Activated CD4-positive, alpha-beta T cell treated with anti-CD3 and anti-CD28 coated beads for 4 hours (primary cell): ENCODE results near the gene MPP1.

Source experiments
- DNase-seq, 2 donors: peaks; one replicate each; pipeline ENCODE4 v3.0.0-alpha.2; 2020

Gene MPP1

DNA sequence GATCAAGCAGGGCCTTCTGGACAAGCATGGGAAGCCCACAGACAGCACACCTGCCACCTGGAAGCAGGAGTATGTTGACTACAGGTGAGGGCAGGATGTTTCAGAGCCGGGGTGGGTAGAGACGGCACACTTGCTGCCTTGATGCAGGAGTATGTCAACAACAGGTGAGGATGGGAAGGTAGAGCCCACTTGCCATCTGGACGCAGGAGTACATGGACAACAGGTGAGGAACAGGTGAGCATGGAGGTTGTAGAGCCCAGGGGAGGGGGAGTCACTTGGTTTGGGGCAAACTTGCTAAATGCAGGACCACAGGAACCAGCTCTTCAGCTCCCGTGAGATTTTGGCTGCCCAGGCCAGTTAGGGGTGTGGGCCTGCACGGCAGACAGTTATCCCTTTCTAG, 30.7 kb downstream of the MPP1 start:
- no peak for DNase-seq

DNA sequence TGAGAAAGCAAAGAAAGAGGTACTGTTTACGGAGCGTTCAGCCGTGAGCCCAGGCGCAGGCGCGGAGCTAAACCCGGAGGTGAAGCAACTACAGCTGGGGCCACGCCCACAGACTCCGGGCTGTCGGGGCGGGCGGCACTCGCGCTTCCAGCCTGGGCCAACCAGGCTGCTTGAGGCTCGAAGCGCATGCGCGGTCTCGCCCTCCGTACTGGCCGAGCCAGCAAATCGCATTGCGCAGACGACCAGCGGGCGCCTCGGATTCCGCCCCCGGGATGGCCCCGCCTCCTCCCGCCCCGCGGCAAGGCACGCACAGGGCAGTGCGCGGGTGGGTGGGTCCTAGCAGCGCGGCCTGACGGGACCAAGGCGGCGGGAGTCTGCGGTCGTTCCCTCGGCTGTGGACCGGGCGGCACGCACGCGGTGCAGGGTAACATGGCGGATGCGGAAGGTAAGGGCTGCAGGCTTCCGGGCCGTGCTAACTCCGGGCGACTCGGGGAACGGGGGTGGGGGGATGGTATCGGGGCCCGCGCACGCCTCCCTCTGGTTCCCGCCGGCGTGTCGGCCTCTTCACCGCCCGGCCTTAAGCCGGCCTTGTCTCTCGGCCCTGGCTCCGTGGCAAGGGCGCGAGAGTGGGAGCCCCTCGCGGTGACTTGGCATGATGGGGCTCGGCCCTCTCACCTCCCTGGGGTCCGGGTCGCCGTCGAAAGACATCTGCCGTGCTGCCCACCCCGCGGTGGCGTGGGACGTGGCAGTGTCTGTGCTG, 42.6 kb downstream of the MPP1 start, which contains the start of gene DKC1:
DKC1 (plus strand) TSS at position 328 of the 760 bp plus-strand sequence; CDS start at position 430, 102 bp downstream.
- DNase-seq, result peak; percentile 91 to 96

DNA sequence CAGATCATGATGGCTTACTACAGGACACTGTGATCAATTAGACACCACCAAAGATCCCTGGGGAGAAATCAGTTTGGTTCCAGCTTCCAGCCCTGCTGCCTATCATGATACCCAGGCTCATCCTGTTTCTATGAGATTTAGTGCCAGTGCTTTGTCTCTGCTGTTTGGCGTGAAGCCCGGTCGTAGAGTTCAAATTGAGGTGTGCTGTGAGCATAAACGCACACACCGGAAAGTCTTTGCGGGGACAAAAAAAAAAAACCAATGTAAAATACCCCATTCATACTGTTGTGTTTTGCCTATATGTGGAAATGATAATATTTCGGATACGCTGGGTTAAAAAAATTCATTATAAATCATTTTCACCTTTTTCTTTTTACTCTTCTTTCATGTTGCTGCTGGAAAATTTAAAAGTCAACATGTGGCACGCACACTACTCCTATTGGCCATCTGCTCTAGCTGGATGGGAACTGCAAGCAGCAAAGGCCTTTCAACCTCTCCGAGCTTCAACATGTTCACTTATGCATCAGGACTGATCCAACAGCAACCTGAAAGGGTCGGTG, 43.2 kb downstream of the MPP1 start:
- no peak for DNase-seq

DNA sequence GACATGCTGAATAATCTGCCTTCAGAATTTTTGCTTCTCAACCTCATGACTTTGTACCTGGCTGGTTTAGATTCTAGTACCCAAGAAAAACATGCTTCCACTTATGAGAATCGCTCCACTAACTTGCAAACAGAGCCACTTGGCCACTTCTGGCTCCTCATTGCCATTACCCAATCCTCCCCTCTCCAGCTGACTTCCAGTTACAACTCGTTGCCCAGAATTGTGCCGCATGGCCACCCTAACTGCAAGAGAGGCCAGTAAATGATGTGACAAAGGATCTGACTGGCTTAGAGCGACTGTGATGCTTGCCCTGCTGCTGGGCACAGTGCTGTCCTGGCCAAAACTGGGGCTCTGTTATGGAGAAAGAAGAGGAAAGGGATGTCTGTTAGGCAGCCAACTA, 46.6 kb downstream of the MPP1 start:
- DNase-seq, result no peak

DNA sequence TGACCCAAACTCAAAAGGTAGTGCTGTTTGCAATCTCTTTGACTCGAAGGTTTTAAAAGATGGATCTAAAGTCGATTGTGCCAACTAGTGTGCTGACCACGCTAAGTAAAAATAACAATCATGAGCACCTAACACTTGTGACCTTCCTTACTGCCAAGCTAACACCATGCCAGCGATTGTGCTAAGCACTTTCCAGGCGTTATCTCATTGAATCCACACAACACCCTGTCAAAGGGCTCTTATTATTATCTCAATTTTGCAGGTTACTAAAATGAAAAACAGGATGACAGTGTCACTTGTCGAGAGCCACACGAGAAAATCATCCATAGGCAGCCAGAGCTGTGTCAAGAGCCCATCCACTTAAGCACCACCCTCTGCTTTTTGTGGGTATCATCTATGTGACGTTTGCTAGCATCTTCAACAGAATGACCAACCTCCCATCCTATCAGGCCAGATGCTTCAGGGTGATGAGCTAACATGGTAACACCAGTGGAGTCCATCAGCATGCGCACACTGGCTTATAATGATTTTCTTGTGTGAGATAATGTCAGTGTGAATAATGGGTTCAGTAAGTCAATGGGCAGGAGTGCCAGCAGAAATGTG, 53.5 kb downstream of the MPP1 start:
- DNase-seq, result no peak

DNA sequence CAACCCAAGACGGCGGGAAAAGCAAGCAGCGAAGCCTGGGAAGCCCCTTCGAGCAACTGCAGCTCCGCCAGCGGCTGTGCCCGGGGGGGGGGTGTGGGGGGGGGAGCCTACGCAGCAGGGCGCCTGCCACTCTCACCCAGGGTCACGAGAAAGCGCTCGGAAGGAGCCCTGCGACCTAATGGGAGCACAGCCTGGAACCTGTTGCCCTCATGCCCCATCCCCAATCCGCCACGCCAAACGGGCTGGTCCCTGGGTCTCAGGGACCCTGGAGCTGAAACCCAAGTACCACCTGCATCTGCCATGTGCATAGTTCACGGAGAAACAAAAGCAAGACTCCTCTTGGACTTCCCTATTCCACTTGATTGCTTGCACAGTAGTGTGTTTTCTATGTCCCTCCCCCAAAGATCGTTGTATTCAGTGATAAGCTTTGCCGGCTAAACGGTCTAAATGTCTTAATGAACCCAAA, 54.0 kb downstream of the MPP1 start:
- peak in 1 of 2 donors; percentile 19 for DNase-seq

DNA sequence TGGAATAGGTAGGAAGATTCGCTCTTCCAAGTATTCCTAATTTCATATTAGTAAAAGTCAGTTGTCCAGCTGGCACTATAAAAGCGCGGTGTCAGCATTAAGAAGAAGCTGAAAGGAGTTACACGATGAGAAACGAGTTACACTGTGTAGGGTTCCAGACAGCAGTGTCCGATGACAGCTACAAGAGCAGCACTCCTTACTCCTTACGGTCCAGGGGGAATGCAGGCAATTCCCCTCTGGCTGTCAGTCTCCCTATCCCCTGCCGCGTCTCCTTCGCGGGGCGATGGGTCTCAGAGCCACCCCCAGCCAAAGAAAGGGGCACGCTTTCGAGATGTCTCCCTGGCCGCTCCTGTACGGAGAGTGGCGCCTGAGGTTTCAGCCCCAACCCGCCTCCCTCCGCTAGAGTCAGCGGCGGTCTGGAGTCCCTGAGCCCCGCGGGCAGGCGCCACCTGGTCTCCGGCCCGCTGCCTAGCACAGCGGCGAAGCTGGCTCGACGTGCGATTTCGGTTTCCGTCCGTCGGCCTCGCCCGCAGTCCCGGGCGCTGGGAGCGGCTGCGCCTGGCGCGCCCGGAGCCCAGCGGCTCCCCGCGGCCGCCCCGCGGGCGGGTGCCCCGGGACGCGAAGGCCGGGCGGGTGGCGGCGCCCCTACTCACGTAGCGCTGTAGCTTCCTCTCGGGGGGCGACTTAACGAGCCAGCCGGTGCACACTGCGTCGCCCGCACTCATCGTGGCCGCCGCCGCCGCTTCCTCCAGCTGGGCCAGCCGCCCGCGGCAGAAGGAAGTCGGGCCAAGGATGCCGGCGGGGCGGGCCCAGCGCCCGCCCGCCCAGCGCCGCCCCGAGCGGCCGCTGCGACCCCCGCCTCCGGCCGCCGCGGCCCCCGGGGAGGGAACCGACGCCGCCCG, 54.7 kb downstream of the MPP1 start, which contains the start of gene GAB3:
GAB3 (minus strand) TSS at position 777 of the 902 bp plus-strand sequence; CDS start at position 725, 52 bp downstream.
- peak; percentile 18 to 35 for DNase-seq

DNA sequence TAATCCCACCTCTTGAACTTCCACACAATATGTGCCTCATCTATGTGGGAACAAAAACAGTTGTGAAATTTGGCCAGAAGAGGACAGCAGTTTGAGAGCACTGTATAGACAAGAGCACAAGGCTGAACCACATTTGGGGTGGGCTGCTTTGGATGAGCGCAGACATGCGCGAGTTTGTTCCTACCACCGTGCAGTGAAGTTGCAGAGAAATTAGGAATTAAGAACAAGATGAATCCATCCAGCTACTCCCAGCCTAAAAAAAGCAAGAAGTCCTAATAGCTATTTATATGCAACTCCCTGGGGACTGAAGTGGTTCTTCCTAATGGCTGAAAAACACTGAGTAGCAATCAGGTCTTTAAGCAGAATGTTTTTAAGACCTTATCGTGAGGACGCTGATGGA, 55.4 kb downstream of the MPP1 start:
- DNase-seq, result no peak

DNA sequence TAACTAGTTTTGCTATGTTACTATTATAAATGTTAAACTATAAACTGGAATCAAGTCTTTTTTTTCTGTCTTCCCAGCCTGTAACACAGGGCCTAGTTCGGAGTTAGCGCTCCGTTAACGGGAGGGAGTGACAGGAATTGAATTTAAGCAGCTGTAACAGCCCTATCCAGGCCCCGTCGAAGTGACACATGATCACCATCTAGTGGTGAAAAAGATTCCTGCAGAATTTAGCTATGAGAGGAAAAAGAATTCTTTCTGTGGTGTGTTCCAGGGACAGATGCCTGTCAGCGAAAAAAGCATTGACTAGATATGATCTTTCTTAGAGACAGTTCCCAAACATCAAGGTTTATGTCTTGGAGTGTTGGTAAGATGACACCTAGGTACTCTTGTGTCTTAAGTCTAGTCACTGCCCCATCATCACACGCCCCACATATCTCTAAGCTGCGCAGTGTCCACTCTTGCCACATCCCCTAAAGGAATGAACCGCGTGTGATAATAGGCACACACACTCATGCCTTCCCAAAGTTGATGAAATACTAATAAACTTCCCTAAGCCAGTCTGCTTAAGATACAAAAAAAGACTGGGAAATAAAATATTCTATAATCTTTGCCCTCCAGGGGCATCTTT, 56.5 kb downstream of the MPP1 start:
- DNase-seq, result peak; percentile 43 to 55

DNA sequence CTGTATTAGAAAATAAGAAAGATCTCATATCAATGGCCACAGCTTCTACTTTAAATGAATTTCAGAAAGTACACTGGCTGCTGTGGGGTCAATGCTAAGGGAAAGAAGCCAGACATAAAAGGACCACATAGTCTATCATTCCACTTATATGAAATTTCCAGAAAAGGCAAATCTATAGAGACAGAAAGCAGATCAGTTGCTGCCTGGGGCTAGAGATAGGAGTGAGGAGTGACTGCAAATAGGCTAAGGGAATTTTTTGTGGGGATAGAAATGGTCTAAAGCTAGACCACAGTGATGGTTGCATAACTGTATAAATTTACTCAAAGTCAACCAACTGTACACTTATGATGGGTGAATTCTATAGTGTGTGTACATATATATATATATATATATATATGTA, 62.7 kb downstream of the MPP1 start:
- no peak for DNase-seq

DNA sequence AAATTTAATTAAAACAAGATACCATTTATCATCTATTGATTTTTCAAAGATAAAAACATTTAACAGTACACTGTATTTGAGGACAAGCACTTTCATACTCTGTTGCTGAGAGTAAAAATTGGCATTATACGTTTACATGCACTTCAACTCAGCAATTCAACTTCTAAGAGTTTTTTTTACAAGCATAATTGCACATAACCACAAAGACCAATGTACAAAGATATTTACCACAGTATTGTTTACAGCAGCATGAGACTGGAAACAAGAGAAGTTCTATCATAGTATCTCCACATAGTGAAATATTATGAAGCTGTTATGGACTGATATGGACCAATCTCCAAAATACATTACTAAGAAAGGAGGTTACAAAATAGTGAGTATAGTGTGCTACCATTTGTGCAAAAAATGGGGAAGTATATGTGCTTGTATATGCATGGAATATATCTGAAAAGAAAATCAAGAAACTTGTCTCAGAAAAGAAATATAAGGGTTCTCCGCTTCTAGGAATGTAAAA, 65.3 kb downstream of the MPP1 start:
- no peak for DNase-seq

DNA sequence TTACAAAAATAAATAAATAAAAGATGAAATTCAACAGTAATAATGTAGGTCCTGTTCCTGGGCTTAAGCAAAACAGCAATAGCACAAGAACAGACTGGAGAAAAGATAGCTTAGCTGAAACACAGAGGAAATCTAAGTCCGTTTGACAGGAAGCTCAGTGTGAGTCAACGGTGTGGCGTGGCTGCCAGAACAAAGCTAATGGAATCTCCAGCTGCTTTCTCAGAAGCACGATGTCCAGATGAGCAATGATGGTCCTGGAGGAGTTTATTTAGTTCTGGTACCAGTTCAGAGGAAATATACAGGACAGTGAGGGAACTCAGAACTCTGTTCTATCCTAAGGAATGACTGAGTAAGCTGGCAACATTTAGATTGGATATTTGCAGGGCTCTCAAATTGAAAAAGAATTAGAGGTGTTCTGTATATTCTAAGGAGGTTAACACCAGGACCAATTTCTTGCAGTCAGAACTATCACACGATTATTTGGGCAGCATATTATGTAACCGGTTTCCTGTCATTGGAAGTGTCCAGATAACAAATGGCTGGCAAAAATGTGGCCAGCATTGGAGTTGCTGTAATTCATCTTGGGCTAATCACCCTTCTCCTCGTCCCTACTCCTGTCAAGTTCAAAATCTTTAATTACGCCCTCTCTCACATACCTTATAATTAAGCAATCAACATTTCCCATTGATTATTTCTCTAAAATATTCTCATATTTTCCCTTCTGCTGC, 67.1 kb downstream of the MPP1 start:
- peak; percentile 25 to 32 for DNase-seq

DNA sequence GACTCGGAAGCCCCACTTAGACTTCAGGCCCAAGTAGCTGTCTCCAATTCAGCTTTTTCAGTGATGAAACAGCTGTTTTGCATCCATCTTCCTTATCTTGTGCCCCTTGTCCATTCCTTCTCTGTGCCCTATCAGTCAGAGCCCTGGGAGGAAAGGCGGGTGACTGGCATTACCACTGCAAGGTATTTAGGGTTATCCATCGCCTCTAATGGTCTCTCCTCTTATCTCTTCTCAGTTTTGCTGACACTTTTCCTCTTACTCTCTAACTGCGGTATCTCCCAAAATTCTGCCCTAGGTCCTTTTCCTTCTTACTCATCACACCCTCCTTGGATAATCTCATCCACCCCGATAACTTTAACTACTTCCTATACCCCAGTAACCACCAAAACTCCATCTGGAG, 68.1 kb downstream of the MPP1 start:
- DNase-seq, result no peak

DNA sequence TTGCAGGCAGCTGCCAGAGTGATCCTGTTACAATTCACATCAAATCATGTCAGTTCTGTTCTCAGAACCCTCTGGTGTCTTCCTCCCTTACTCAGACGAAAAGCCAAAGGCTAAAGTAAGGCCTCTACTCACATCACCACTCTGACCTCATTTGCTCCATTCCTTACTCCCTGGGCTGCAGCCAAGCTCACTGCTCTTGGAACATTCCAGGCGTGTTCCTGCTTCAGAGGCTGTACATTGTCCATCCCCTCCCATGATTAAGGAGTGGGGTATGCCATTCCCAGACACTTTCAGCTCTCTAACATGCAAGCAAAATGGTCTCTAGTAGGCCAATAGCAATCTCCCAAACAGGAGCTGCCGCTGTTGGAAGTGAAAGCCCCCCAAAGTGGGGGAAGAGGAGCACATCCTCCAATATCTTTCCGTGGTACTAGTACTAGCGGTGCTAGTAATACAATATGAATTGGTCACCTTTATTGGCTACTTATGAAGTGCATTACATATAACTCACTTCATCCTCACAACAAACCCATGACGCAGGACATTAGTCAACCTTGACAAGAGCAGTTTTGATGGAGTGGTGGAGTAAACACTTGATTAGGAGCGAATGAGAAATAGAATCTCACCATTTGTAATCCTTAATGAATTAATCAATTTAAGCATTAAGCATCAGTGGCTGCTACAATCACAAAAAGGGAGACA, 69.4 kb downstream of the MPP1 start:
- no peak for DNase-seq

DNA sequence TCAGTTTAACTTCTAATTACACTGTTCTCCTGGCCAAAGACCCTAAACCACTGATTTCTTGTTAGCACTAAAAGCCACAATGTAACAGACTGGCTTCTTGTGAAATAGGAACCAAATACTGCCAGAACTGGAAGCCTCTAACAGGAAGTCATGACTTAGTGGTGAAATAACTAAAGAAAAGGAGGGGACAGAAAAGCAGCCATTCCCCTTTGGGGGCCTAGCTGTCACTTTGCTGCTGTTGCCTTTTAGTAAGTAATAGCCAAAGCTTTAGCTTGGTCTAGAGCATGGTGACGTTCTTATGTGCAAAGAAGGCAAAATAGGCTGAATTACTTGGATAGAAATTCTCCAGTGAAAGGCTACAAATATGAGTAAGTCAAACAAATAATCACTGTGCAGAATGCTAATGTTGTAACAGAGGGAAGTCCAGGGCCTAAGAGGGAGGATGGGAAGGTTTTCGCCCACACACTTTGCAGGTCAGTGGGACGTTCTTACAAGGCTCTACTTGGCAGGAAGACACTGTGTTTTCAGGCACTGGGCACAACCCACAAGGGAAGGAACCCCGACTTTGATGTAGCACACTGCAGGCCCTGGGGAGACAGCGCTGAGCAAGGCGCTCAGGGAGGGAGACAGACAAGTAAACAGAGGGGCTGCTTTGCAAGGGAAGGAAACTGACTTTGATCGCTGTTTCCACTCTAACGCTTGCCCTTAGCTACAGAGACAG, 71.1 kb downstream of the MPP1 start:
- DNase-seq, result peak in 1 of 2 donors; percentile 13

DNA sequence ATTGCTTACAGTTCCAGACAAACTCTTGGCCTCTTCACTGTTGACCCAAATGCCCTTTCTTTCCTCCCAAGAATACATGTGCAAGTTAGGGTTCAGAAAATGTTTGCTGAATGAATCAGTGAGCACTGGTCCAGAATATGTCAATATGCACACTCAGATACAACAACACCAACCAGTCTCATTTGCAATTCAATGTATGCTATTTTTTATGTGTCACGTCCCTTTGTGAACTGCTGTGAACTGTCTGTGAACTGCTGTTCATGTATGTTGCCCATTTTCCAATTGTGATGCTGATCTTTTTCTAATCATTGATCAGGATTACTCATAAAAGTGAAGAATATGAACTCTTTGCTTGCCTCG, 72.2 kb downstream of the MPP1 start:
- no peak for DNase-seq

DNA sequence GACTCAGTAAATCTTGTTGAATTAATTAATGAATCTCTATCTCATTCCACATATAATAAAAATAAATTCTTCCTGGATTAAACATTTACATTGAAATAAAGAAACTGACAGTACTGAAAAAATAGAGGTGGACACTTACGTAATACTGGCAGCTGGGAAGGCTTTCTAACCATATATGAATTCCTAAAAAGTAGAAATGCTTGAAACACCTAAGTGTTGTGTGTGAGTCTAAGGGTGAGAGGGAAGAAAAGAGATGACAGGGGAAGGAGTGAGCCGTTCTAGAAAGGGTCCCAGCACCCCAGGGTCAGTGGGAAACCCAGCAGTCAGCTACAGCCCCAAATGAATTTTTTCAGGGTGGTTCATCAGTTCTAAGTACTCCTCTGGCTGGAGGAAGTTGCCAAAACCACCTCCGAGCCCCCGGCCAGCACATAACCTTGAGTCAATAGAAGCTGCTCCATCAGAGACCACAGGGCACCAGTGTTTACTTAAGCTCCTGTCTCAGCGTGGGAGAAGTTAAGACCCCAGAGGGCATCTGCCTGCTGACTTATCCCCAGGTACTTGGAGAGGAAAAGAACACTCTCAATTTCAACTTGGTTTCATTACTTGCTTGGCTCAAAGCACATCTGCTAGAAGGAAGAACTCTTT, 72.7 kb downstream of the MPP1 start:
- no peak for DNase-seq

DNA sequence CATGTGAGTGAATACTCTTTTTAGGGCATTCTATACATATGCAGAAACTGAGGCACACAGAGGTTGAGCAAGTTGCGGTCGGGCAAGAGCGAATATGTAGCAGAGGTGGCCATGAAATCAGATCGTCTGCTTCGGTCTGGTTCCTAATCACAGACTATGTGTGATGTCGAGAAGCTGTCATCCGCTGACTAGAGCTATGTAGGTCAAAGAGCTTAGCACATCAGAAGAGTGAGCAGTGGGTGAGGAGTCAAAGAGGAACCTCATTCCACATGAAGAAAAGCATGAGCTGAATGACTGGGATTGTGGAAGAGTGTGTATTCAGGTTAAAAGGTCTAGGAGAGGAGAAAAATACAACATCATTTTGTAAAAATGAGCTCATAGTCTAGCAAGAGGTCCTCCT, 73.4 kb downstream of the MPP1 start:
- no peak for DNase-seq

DNA sequence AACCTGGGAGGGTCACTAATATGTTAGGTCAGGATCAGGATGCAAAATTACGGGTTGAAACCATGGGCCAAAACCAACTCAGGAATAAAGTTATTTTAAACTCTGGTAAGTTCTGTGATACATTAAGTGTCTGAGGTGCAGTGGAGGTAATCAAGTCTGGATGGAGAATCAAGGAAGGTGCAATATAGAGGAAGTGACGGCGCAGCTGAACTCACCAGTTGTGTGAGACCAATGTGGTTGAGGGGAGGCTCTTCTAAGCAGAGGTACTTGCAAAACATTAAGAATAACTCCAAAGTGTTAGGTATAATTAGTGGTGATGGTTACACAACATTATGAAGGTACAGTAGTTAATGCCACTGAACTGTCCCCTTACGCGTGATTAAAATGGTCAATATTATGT, 74.1 kb downstream of the MPP1 start:
- DNase-seq, result no peak
